Amygdala (tissue), 56 donors: ENCODE results near the gene METTL9.
"Not testable (repeated sequence)": the region's sequence is repeated elsewhere in the genome, so short reads cannot be mapped to it uniquely, and the experiment has no call there.

Source experiments
- DNase-seq, 56 donors: peaks; one replicate each; lab custom pipeline; 2025; lab: John Stamatoyannopoulos, UW

The METTL9 gene

GRCh38 chr16:21599122-21600030 is at the start of gene METTL9:
Gene METTL9, plus strand, starts transcription at chr16:21599577. Its CDS starts 157 bp downstream, at chr16:21599734.
- peak; percentile 35 to 96 (median 90) for DNase-seq

GRCh38 chr16:21549975-21550374 is 49.4 kb upstream of the METTL9 start:
- not testable (repeated sequence) for DNase-seq

- DNase-seq = not testable (repeated sequence)
Measured at GRCh38 chr16:21550435-21550834, 48.9 kb upstream of the METTL9 start.

GRCh38 chr16:21551076-21551475 is 48.3 kb upstream of the METTL9 start:
- DNase-seq = not testable (repeated sequence)

- not testable (repeated sequence) for DNase-seq
Measured at GRCh38 chr16:21551600-21551999, 47.8 kb upstream of the METTL9 start.

GRCh38 chr16:21553481-21554296 is 45.7 kb upstream of the METTL9 start:
- DNase-seq = not testable (repeated sequence)

- peak in 55 of 56 donors; percentile 17 to 91 (median 74) for DNase-seq
Measured at GRCh38 chr16:21554795-21555585, 44.4 kb upstream of the METTL9 start.

GRCh38 chr16:21555621-21556020 is 43.8 kb upstream of the METTL9 start:
- not testable (repeated sequence) for DNase-seq

- DNase-seq = not testable (repeated sequence)
Measured at GRCh38 chr16:21556026-21556595, 43.3 kb upstream of the METTL9 start.

GRCh38 chr16:21556651-21557241 is 42.6 kb upstream of the METTL9 start:
- peak in 10 of 56 donors; percentile 9 to 73 (median 30) for DNase-seq

- DNase-seq = no peak
Measured at GRCh38 chr16:21560462-21560861, 38.9 kb upstream of the METTL9 start.

- DNase-seq = no peak
Measured at GRCh38 chr16:21563676-21564075, 35.7 kb upstream of the METTL9 start.

GRCh38 chr16:21564367-21564766 is 35.0 kb upstream of the METTL9 start:
- DNase-seq = not testable (repeated sequence)

- no peak for DNase-seq
Measured at GRCh38 chr16:21565507-21565860, 33.9 kb upstream of the METTL9 start.

- DNase-seq = no peak
Measured at GRCh38 chr16:21565861-21566669, 33.3 kb upstream of the METTL9 start.

GRCh38 chr16:21566891-21567414 is 32.4 kb upstream of the METTL9 start:
- DNase-seq = no peak

- DNase-seq = not testable (repeated sequence)
Measured at GRCh38 chr16:21567496-21567895, 31.9 kb upstream of the METTL9 start.

GRCh38 chr16:21568502-21569189 is 30.7 kb upstream of the METTL9 start:
- no peak for DNase-seq
